GM18907 (cell line): ENCODE data around the gene MRM3.
"Not testable (repeated sequence)": the region's sequence is repeated elsewhere in the genome, so short reads cannot be mapped to it uniquely, and the experiment has no call there.

Source experiments
- ATAC-seq: cut with Tn5 transposase; IDR thresholded peaks from one replicate; pipeline ENCODE4 v1.9.1; 2021; ENCODE audit warnings: mild to moderate bottlenecking, moderate library complexity; ENCODE audit not compliant: unreplicated experiment

The MRM3 gene

GRCh38 chr17:814371-814770, 32.2 kb downstream of the MRM3 start:
- no peak for ATAC-seq

- ATAC-seq, result no peak
These were observed 37.1 kb downstream of the MRM3 start for GRCh38 chr17:819251-819650.

GRCh38 chr17:823501-823902, 41.3 kb downstream of the MRM3 start:
- ATAC-seq, result no peak

GRCh38 chr17:824378-824777, 42.2 kb downstream of the MRM3 start:
- ATAC-seq, result no peak

- no peak for ATAC-seq
These were observed 43.1 kb downstream of the MRM3 start for GRCh38 chr17:825216-825615.

- ATAC-seq, result no peak
These were observed 44.6 kb downstream of the MRM3 start for GRCh38 chr17:826778-827177.

- ATAC-seq, result no peak
These were observed 46.6 kb downstream of the MRM3 start for GRCh38 chr17:828761-829160.

GRCh38 chr17:829614-830013, 47.5 kb downstream of the MRM3 start:
- ATAC-seq, result not testable (repeated sequence)

GRCh38 chr17:830381-830780, 48.2 kb downstream of the MRM3 start:
- no peak for ATAC-seq

GRCh38 chr17:830950-831349, 48.8 kb downstream of the MRM3 start:
- ATAC-seq, result no peak

GRCh38 chr17:834136-834535, 52.0 kb downstream of the MRM3 start:
- ATAC-seq, result no peak

- no peak for ATAC-seq
These were observed 53.1 kb downstream of the MRM3 start for GRCh38 chr17:835263-835662.

GRCh38 chr17:835721-836120, 53.6 kb downstream of the MRM3 start:
- ATAC-seq, result not testable (repeated sequence)

GRCh38 chr17:836151-836550, 54.0 kb downstream of the MRM3 start:
- ATAC-seq, result no peak

- ATAC-seq, result no peak
These were observed 56.3 kb downstream of the MRM3 start for GRCh38 chr17:838486-838885.

GRCh38 chr17:841313-841712, 59.2 kb downstream of the MRM3 start:
- no peak for ATAC-seq
